H1 (cell line): Measurements from ENCODE around the gene SLC25A38. TPM values are rescaled to one million over a fixed set of nuclear protein-coding genes. Genes with fewer than 3 reads are reported as not detected.

Source experiments
- CHD1 ChIP-seq: IDR thresholded peaks from 2 replicates; pipeline ENCODE4 v1.6.1; 2012; ENCODE audit warnings: low read depth, low read length, improper control_type of control experiment
- CHD7 ChIP-seq: fragments of 300-600 bp; sonication (generic); IDR thresholded peaks from 2 replicates; pipeline ENCODE4 v1.7.1; 2012; ENCODE audit warnings: low read length, moderate library complexity, mild to moderate bottlenecking, inconsistent platforms; ENCODE audit not compliant: insufficient replicate concordance
- polyA plus RNA-seq, 7 experiments: library from polyadenylated mRNA; depleted of rRNA in 3 of 7; stranded (reverse) in 5 of 7; unstranded in 2 of 7; fragments of >200 nt in 5 of 7; fragments of 200-250 nt in 2 of 7; gene quantifications; 1 replicate in 5 of 7; 2 replicates in 1 of 7; 4 replicates in 1 of 7; pipeline versions ENCODE4 v1.2.1 to v1.2.3, GENCODE V29; 2011 to 2013; ENCODE audit warnings: missing spikeins in 2 of 7, mixed read lengths in 2 of 7
- total RNA-seq: library from RNA; stranded (reverse); fragmentation: NEBNext Ultra II Directional; extraction: Animal tissue kit (Norgen Biotek cat#: 25700); gene quantifications from 2 replicates; pipeline ENCODE4 v1.2.1, GENCODE V29; 2021
- TF ChIP-seq, protein P1 (sequence below): IDR thresholded peaks from 2 replicates; pipeline ENCODE4 v1.6.1; 2011; ENCODE audit warnings: low read length, improper control_type of control experiment

The SLC25A38 gene
- total and polyA plus RNA-seq, 2 of the 8 experiments (the other 6 are each of a cell fraction or from before 2014, with no cell fraction given) = 41.2 to 45.8 TPM

DNA sequence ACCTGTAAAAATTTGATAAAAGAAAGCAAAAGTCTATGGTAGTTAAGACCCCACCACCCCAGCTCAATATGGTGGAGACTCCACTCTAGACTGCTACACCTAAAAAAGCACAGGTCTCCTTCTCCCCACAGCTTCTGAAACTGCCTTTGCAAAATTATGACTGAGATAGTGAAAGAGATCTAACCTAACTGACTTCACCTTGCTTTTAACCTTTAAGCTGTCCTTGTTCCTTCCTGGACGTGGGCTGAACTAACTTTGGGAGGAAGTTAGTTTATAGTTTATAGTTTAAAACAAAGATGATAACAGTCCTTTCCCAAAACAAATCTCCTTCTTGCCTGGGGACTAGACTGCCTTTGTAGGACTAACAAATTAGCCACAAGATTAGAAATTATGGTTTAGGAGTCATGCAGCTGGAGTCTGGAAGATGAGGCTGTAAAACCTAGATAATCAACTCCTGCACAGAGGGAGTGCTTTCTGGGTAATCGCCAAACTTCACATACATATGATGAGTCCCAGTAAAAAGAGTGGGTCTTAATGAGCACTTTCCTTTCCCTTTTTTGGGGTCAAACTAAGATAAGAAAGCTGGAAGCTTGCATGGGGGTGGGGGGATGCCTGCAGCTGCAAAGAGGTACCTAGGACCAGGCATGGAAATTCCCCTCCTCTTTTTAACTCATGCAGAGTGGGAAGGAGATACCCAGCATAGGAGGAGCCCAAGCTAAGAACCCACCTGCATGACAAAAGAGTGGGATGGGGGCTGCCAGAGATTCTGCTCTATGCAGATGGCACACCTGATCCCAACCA is 36.2 kb upstream of the SLC25A38 start (continued):
- no peak for TF ChIP-seq CHD7
- TF ChIP-seq, protein P1, sequence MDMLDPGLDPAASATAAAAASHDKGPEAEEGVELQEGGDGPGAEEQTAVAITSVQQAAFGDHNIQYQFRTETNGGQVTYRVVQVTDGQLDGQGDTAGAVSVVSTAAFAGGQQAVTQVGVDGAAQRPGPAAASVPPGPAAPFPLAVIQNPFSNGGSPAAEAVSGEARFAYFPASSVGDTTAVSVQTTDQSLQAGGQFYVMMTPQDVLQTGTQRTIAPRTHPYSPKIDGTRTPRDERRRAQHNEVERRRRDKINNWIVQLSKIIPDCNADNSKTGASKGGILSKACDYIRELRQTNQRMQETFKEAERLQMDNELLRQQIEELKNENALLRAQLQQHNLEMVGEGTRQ = no peak
- TF ChIP-seq CHD1 = no peak
- TF ChIP-seq, all 59 proteins: peak for 1
